GM20000 (cell line): Measurements from ENCODE around the gene SEC14L6.

Source experiments
- DNase-seq: peaks from one replicate; pipeline ENCODE4 v3.0.0; 2012; ENCODE audit warnings: low spot score
- TF ChIP-seq, protein P1 (sequence below): IDR thresholded peaks from 2 replicates; pipeline ENCODE4 v1.5.1; 2012; ENCODE audit warnings: mild to moderate bottlenecking, control low read depth; ENCODE audit errors: extremely low read depth, missing control alignments

Gene SEC14L6

DNA sequence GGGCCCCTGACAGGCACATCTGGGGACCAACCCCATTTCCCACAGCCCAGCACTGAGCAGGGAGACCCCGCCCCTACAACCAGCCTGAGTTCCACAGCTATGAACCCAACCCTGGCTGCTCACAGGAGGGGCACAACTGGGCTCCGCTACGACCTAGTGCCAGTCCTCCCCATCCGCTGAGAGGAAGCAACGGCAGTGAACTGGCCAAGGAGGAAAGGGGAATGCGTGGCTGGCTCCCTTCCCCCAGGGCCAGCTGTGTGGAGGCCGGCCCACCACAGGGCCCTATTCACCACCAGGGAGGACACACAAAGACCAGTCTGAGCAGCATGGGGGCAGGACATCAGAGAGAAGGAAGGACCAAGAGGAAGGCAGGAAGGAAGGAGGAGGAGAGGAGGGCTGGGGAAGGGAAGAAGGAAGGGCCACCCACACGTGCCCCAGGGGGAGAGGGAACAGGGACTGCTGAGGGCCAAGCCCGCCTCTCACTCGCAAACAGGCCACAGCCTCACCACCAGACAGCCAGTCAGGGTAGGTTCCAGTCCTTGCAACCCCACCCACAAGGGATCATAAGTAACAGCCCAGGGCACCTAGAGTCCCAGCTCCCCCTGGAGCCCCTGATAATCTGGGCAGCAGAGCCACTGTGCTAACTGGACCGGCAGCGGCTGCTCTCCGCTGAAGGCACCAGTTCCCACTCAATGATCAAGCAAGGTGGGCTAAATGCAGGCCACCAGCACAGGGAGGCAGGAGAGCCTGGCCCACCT lies 36.4 kb upstream of the SEC14L6 start:
- DNase-seq = no peak
- TF ChIP-seq, protein P1, sequence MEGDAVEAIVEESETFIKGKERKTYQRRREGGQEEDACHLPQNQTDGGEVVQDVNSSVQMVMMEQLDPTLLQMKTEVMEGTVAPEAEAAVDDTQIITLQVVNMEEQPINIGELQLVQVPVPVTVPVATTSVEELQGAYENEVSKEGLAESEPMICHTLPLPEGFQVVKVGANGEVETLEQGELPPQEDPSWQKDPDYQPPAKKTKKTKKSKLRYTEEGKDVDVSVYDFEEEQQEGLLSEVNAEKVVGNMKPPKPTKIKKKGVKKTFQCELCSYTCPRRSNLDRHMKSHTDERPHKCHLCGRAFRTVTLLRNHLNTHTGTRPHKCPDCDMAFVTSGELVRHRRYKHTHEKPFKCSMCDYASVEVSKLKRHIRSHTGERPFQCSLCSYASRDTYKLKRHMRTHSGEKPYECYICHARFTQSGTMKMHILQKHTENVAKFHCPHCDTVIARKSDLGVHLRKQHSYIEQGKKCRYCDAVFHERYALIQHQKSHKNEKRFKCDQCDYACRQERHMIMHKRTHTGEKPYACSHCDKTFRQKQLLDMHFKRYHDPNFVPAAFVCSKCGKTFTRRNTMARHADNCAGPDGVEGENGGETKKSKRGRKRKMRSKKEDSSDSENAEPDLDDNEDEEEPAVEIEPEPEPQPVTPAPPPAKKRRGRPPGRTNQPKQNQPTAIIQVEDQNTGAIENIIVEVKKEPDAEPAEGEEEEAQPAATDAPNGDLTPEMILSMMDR = no peak

DNA sequence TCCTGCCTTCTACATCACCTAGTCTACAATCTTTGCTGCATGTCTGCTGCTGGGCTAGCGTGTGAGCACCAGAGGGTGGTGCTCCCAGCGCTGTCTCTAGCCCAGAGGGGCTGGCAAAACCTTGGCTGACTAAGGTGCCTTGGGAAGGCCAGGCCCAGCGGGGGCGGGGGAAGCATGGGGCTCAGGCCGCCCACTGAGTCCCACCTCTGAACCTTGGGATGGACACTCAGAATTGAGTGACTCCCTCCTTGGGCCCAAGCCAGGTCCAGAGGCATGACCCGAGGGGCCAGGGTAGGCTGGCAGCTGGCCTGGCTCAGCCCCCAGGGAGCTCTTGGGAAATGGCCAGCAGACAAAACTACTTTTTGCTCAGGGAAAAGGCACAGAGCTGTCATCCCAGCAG lies 35.5 kb upstream of the SEC14L6 start:
- DNase-seq = no peak
- TF ChIP-seq, protein P1 = no peak

- no peak for DNase-seq
- TF ChIP-seq, protein P1 = no peak
Observed at GRCh38 chr22:30580896-30581295, 34.4 kb upstream of the SEC14L6 start.

DNA sequence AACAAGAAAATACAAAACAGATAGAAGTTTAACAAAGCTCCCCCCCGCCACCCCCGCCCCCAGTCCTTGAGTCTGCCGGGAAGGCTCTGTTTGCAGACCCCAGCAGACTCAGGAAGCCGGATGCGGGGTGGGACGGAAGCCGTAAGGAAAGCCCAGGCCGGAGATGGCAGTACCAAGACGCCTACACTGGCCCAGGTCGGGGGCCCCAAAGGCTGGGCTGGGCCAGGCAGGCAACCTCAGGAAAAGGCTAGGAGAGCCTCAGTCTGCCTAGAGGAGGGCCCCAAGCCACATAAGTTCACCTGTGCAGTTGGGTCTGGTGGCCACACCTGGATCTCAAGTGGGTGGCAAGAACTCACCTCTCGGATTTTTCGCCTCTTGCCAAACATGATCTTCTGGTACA lies 31.9 kb upstream of the SEC14L6 start:
- TF ChIP-seq, protein P1 = no peak
- no peak for DNase-seq

DNA sequence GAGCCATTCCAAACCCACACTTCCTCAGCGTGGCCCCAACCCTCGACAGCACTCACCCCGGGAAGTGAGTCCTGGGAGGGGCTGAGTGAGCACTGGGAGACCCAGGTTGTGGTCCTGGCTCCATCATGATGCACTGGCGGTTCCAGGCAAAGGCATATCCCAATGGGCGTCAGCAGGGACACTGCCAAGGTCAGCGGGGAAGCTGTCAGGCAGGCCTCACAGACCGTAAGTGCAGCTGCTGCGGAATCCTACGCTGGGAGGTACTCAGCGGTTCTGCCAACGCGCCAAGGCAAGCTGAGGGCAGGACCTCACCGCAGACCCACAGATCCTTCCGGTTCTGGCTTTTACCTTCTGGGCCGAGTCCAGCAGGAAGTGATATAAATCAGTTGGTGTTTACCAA lies 29.3 kb upstream of the SEC14L6 start:
- DNase-seq = no peak
- TF ChIP-seq, protein P1 = no peak

GRCh38 chr22:30574997-30575671 lies 28.6 kb upstream of the SEC14L6 start:
- TF ChIP-seq, protein P1 = no peak
- DNase-seq = no peak

DNA sequence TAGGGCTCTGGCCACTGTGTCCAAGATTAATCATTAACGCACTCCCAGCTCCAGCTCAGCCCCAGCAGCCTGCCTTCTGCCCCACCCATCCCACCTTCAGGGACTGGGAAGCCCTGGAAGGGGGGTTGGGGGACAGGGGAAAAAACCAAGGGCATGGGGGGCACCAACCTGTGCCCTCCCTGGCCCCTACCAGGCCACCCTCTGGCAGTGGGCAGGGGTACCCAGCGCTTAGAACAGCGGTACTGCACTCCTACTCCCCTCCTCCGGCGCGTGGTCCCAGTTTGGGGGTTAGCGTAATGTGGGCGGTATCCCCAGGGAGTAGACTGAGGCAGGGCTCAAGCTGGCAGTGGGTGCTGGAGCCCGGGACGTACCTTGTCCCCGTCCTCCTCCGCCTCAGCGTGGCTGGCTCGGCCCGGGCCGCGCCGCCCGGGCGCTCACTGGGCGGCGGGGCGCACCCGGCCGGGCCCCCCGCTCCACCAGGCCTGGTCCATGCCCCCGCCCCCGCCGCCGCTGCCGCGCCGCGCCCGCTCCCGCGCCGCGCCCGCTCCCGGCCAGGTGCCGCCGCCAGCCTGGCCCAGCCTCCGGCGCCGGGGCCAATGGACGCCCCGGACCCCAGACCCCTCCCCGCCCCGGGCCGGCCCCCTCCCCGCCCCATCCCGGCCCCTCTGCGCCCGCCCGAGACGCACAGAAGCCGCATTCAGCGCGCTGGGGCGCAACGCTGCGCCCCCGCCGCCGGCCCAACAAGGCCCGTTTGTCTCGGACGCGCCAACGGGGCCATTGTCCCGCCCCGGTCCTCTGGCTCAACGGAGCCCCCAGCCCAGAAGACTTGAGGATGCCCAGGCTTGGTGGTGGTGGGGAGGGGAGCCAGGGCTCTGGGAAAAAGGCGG lies 27.8 kb upstream of the SEC14L6 start, which contains the start of gene GAL3ST1:
TSS of gene GAL3ST1 (minus strand) at position 571 of the 887 bp plus-strand sequence. CDS start 17,273 bp downstream, outside the sequence.
- TF ChIP-seq, protein P1 = no peak
- DNase-seq = peak; percentile 43
